ENCODE measurements around the gene CHST12. TPM values are rescaled to one million over a fixed set of nuclear protein-coding genes. Genes with fewer than 3 reads are reported as not detected.

Gene CHST12
- total RNA-seq, 1 experiment from 2014 or later = 24.7 TPM

GRCh38 chr7:2478399-2478785 lies 75.0 kb downstream of the CHST12 start:
- peak; percentile 90 for DNase-seq (ENCODE audit: low spot score)

GRCh38 chr7:2478800-2479199 lies 75.4 kb downstream of the CHST12 start:
- DNase-seq (ENCODE audit: low spot score) = no peak

DNA sequence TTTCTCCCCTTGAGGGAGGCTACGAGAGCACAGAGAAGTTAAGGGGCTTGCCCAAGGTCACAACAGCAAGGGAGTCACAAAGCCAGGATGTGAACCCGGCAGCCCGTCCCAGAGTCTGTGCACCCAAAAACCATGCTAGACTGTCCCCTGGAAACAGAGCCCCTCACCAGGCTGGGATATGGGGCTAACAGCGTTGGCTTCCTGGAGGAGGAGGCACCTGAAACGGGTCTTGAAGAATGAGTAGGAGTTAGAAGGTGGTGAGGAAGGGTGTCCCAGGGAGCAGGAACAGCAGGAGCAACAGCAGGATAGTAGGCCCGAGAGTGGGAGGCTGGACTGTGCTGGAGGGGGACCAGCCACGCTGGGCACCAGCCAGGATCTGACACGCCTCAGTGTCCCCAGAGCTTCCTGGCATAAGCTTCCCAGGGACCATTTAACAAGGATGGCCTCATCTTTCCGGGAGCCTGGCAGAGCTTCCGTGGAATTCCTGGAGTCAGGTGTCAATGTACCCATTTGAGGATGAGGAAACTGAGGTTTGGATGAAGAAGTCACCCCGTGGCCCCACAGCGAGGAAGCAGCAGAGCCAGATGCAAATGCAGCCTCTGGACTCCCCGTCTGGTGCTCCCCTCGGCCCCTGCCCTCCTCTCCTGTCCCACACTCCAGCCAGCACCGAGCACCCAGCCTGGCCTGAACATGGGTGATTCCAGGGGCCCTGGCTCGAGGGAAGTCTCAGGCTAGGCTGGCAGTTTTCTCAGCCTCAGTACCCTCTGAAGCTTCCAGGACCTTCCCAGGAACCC lies 76.1 kb downstream of the CHST12 start:
- no peak for DNase-seq (ENCODE audit: low spot score)

GRCh38 chr7:2480070-2480408 lies 76.6 kb downstream of the CHST12 start:
- DNase-seq (ENCODE audit: low spot score) = no peak

GRCh38 chr7:2481195-2481594 lies 77.8 kb downstream of the CHST12 start:
- no peak for DNase-seq (ENCODE audit: low spot score)

DNA sequence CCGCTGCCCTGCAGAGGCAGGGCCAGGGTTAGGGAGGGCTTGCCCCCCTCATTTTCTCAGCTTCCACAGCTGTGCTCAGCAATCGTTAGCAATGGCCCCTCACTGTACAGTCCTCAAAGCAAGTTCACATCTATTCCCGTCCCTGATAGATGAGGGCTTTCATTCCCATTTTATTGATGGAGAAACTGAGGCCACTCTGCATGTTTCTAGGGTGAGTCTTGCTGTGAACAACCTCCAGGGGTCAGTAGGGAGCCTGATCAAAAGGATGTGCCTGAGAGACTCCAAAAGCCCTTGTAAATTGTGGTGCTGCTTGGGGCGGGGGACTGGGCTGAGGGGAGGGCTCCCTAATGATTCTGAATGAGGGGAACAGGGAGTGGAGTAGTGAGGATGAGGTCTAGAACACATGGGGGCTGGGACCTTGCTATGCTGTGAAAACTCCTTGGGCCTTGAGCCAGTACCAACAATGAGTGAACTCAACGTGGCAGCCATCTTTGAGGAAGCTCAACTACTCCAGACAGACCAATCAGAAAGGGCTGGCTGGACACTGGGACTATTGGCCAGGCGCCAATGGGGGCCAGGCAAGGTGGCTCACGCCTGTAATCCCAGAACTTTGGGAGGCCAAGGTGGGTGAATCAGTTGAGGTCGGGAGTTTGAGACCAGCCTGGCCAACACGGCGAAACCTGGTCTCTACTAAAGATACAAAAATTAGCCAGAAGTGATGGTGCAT lies 79.5 kb downstream of the CHST12 start:
- DNase-seq (ENCODE audit: low spot score) = peak; percentile 16

- DNase-seq (ENCODE audit: low spot score) = no peak
These were observed 80.1 kb downstream of the CHST12 start for GRCh38 chr7:2483494-2483893.

GRCh38 chr7:2484868-2485267 lies 81.5 kb downstream of the CHST12 start:
- no peak for DNase-seq (ENCODE audit: low spot score)

DNA sequence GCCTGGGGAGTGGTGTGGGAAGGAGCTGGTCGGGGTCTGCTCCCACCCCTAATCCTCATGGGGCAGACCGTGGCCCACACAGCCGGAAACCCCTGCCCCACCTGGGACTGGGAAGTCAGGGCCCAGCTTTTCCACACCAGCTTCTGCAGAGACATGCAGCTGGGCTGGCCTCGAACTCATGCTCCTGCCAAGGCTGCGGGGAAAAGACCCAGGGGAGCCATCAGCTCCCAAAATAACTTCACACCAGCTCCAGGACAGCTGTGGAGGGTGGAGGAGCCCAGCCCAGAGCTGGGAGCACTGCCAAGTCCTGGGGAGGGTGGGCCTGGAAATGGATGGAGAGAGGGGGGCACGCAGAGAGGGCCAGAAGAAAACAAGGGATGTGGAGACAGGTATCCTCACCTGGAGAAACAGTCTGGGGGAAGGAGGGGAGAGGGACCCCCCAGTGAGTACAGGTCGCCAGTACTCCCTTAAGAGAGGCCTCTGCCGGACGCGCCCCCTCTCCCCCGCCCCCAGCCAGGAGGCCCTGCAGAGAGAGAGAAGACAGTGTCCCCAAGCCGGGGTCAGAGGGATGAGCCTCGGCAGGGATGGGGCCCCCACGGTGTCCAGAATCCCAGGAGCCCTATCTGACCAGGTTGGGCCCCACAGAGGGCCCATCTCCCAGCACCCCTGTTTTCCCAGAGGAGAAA lies 84.3 kb downstream of the CHST12 start:
- DNase-seq (ENCODE audit: low spot score) = no peak

DNA sequence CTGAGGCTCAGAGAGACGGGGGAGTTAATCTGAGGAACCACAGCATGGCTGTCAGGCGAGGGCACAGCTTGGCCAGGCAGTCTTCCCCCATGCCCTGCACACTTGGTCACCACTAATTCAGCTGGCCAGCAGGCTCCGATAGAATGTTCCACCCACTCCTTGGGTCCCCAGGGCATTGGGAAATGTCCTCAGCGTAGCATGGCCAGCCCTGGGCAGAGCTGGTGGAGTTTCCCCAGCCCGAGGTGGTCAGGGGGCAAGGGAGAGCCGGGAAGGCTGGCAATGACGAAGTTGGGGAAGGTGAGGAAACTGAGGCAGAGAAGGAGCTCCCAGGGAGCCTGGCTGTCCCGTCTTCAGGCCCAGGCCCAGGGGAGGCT lies 84.8 kb downstream of the CHST12 start:
- no peak for DNase-seq (ENCODE audit: low spot score)

DNA sequence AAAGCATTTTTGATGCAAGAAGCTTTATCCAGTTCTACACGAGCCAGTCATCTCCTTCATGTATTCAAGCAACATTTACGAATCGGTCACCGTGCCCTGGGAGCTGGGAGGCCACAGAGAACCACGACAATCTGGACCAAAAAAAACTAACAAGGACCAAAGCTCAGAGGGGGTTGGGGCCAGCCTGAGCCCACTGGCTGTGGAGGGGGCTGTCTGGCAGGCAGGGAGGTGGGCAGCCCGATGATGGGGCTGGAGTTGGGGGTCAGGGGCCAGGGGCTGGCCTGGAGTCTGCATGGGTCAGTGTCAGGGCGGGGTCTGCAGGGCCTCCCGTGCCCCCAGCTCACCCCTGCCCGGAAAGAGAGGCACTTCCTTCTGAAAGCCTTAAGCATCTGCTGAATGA lies 85.3 kb downstream of the CHST12 start:
- DNase-seq (ENCODE audit: low spot score) = no peak

DNA sequence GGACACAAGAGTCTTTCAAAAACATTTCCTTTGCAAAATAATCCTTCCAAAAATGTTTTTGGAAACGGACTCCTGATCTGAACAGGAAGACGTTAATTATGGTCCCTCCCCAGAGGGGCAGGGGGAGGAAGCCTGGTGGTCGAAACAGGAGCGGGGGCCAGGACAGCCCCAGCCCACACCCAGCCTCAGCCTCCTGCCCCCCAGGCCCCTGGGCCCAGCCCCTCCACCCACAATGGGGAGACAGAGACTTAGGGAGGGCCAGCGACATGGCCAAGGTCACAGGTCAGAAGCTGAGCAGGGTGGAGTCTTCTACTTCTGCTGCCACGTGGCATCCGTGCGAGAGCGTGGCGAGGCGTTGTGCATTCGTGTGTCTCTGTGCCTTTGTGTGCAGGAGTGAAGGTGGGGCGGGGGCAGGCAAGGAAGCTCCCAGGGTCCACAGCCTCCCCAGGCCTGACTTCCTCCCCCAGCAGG lies 86.8 kb downstream of the CHST12 start:
- no peak for DNase-seq (ENCODE audit: low spot score)

- DNase-seq (ENCODE audit: low spot score) = no peak
These were observed 88.6 kb downstream of the CHST12 start for GRCh38 chr7:2492038-2492437.

GRCh38 chr7:2493205-2494164 lies 90.1 kb downstream of the CHST12 start:
- DNase-seq (ENCODE audit: low spot score) = no peak

DNA sequence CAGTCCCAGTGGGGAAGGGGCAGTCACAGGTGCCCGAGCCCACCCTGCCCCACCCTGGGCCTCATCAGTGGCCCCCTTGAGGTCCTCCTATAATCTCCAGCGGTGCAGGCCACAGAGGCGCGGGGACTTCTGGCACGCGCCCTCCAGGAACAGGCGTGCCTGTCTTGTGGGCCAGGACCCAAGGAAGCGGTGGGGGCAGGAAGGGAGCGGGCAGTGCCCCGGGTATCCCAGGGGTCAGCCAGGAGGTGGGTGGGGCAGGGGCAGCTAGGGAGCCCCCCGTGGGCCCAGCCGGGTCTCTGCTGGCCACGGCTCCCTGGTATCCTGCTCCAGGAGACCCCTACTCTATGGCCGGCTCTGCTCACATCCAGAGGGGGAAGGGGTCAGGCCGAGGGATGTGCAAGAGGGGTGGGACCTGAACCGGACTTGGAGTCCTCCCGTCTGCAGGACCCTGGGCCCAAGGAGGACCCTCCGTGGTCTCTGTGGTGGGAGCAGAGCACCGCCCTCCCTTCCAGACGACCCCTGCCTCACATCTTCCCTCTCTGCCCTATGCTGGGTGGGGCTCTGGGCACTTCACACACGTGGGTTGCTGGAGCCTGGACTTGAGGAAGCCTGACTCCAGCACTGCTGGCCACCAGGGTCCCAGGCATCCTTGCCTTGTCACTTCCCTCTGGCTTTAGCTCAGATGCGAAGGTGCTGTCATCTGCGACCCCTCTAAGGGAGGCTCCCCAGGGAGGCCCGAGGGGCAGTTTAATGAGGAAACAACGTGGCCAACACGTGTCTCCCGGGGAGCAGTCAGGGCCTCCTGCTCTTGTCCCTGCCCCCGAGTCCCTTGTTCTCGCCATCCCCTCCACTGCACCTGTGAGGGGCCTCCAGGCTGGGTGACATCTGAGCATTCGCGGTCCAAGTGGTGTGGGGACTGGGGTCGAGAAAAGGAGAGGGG lies 91.0 kb downstream of the CHST12 start:
- DNase-seq (ENCODE audit: low spot score) = no peak

- DNase-seq (ENCODE audit: low spot score) = no peak
These were observed 92.2 kb downstream of the CHST12 start for GRCh38 chr7:2495418-2496299.

DNA sequence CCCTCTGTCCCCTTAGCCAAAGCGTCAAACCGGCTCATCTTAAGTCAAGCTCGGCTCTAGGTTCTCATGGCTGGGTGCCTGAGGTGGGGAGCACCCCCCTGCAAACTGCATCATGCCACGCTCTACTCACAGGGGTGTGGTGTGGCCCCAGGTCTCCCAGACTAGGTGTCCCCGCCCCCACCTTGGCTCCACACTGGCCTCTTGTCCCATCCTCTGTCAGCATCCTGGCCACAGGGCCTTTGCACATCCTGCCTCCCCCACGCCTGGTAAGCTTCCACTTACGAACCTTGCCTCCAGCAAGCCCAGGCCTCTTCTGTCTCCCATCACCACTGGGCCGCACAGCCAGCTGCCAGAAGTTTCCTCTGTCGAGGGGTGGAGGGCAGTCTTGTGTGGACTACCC lies 93.0 kb downstream of the CHST12 start:
- DNase-seq (ENCODE audit: low spot score) = no peak

GRCh38 chr7:2497065-2497464 lies 93.7 kb downstream of the CHST12 start:
- no peak for DNase-seq (ENCODE audit: low spot score)

Measured in HT-29 (cell line).